MCF 10A (cell line): Measurements from ENCODE around the gene ZNF765. TPM values are rescaled to one million over a fixed set of nuclear protein-coding genes. Genes with fewer than 3 reads are reported as not detected.
"Not testable (repeated sequence)": the region's sequence is repeated elsewhere in the genome, so short reads cannot be mapped to it uniquely, and the experiment has no call there.

Experiments
- Bru-seq: library from RNA; stranded (reverse); fragments of 400-500 nt; gene quantifications from one replicate; lab custom pipeline; 2021; lab: Mats Ljungman, UMichigan
- BruChase-seq, 2 experiments: library from RNA; stranded (reverse); fragments of 400-500 nt; gene quantifications; one replicate each; lab custom pipeline; 2021; lab: Mats Ljungman, UMichigan
- BruUV-seq: library from RNA; stranded (reverse); fragments of 400-500 nt; replicated peaks from 2 replicates; lab custom pipeline; 2021; lab: Mats Ljungman, UMichigan
- CTCF ChIA-PET: fragments of 300-600 bp; sonication (Branson Sonifier 250); formaldehyde crosslinking; extraction: SDS; loops from one replicate; lab custom pipeline; 2021; ENCODE audit warnings: antibody characterized with exemption, inconsistent platforms; lab: Yijun Ruan, JAX
- POLR2A ChIA-PET: fragments of 300-600, 350-650 bp; sonication (Branson Sonifier 250); formaldehyde crosslinking; extraction: SDS; loops from one replicate; lab custom pipeline; 2020; ENCODE audit warnings: antibody characterized with exemption, inconsistent platforms; lab: Yijun Ruan, JAX
- DNase-seq: peaks from one replicate; pipeline ENCODE4 v3.0.0-alpha.2; 2018; ENCODE audit not compliant: unreplicated experiment
- H3K27ac Mint-ChIP-seq: one replicate; pipeline ENCODE4 v1.8.0; 2022; ENCODE audit warnings: mild to moderate bottlenecking, low read depth, mixed read lengths; ENCODE audit not compliant: unreplicated experiment
- H3K27me3 Mint-ChIP-seq: one replicate; pipeline ENCODE4 v1.8.0; 2022; ENCODE audit warnings: mixed read lengths; ENCODE audit not compliant: insufficient read depth, unreplicated experiment
- H3K36me3 Mint-ChIP-seq: one replicate; pipeline ENCODE4 v1.8.0; 2022; ENCODE audit warnings: mild to moderate bottlenecking, moderate library complexity, mixed read lengths; ENCODE audit not compliant: insufficient read depth, unreplicated experiment
- H3K4me1 Mint-ChIP-seq: one replicate; pipeline ENCODE4 v1.8.0; 2022; ENCODE audit warnings: mixed read lengths; ENCODE audit not compliant: insufficient read depth, unreplicated experiment
- H3K4me3 Mint-ChIP-seq: one replicate; pipeline ENCODE4 v1.8.0; 2022; ENCODE audit warnings: mild to moderate bottlenecking, moderate library complexity, mixed read lengths; ENCODE audit not compliant: unreplicated experiment
- H3K9me3 Mint-ChIP-seq: one replicate; pipeline ENCODE4 v1.8.0; 2022; ENCODE audit warnings: mixed read lengths; ENCODE audit not compliant: unreplicated experiment
- intact Hi-C: fragments of 100-400 bp; cut with micrococcal nuclease; formaldehyde crosslinking; loops from 2 replicates; pipeline ENCODE4 v1.14.1; 2022
- long read RNA-seq: library from polyadenylated mRNA; stranded (forward); transcript quantifications from one replicate; pipeline ENCODE4 v2.0.0, GENCODE V29; 2022
- total RNA-seq: library from RNA; stranded (reverse); gene quantifications from 2 replicates; pipeline ENCODE4 v1.2.3, GENCODE V29; 2022
- TF ChIP-seq, protein P1 (sequence below): fragments of 200-600 bp; IDR thresholded peaks from one replicate; pipeline ENCODE4 v1.8.0; 2022; ENCODE audit warnings: antibody characterized with exemption, mild to moderate bottlenecking; ENCODE audit not compliant: unreplicated experiment

Gene ZNF765
- 5.0 and 5.2 TPM in 2 replicates for total RNA-seq
- percentile 56 among the genes with signal in this experiment for Bru-seq, nascent RNA
- BruChase-seq, experiment 1, labeled RNA remaining after a 6-hour chase: percentile 74 among the genes with signal in this experiment
- BruChase-seq, experiment 2, labeled RNA remaining after a 2-hour chase: percentile 68 among the genes with signal in this experiment
- long read RNA-seq, full-length matches to known transcripts: 3 of 3 reads
- long read RNA-seq, partial matches to known transcripts: 0 of 3 reads
- long read RNA-seq, other reads (novel, unspliced or antisense): 0 of 3 reads

DNA sequence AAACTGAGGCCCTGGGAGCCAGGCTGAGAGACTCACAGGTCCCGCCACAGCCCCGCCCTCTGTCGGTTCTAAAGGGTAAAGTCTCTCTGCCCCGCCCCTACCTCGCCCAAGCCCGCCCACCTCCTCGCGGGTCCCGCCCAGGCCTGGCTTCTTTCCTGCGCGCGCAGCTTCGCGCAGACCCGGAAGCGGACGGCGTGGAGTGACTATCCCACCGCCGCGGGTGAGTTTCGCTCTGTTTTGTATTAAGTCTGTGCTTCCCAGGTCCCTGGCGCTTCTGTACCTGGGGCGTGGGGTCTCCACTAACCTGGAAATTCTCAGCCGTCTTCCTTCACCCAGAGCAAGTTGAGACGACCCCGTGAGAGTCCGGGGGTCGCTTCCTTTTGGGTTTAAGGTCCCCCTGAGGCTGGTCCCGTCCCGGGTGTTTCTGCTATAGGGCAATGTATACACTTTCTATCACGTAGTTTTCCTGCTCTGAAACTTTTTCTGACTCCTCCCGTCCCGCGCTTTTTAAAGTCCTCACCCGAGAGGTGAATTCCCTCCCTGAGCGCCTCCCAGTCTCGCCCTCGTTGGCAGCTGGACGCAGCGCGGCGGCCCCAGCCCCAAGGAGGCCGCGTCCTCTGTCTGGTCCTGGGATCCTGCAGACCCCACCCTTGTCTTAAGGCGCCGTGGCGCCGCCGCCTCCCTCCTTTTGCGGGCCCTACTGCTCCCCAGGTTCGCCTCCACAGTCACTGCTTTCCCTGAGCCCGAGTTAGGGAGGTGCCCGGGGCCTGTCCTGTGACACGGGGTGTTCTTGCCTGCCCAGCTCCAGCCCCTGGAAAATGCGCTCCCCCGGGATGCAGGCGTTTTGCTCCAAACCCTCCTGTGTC, at the start of gene ZNF765:
ZNF765 (plus strand) TSS at position 176 of the 866 bp plus-strand sequence. CDS start 2,867 bp downstream, outside the sequence.
- BruUV-seq: TSS peak; percentile 66
- peaks cover 25% of the 10 kb centered on the region for H3K36me3 Mint-ChIP-seq
- H3K27ac Mint-ChIP-seq: peak within 1 kb of the TSS; percentile 79
- H3K9me3 Mint-ChIP-seq: peaks cover 5% of the 10 kb centered on the region
- peak; percentile 94 for DNase-seq
- peaks cover 9% of the 10 kb centered on the region for H3K4me1 Mint-ChIP-seq
- TF ChIP-seq, protein P1, sequence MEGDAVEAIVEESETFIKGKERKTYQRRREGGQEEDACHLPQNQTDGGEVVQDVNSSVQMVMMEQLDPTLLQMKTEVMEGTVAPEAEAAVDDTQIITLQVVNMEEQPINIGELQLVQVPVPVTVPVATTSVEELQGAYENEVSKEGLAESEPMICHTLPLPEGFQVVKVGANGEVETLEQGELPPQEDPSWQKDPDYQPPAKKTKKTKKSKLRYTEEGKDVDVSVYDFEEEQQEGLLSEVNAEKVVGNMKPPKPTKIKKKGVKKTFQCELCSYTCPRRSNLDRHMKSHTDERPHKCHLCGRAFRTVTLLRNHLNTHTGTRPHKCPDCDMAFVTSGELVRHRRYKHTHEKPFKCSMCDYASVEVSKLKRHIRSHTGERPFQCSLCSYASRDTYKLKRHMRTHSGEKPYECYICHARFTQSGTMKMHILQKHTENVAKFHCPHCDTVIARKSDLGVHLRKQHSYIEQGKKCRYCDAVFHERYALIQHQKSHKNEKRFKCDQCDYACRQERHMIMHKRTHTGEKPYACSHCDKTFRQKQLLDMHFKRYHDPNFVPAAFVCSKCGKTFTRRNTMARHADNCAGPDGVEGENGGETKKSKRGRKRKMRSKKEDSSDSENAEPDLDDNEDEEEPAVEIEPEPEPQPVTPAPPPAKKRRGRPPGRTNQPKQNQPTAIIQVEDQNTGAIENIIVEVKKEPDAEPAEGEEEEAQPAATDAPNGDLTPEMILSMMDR: peak; percentile 49
- ChIA-PET POLR2A (interaction anchor here (0.5 to 2.0 kb wide), 12 partner anchors 13 to 526 kb away, joined by 3 to 12 read pairs (median 4); partner anchors contain the start of genes ZNF761 and ZNF845), CTCF (interaction anchor here (0.5 to 0.6 kb wide), 3 partner anchors 29 to 156 kb away, joined by 3 to 4 read pairs (median 3); no protein-coding TSS in a partner anchor)
- intact Hi-C loops: loop anchor here (2.0 kb wide), 1 partner anchor 30 kb away; the partner anchor contains the start of gene ZNF525
- peak within 1 kb of the TSS; percentile 79 for H3K4me3 Mint-ChIP-seq
- H3K27me3 Mint-ChIP-seq: no peaks in the 10 kb centered on the region

DNA sequence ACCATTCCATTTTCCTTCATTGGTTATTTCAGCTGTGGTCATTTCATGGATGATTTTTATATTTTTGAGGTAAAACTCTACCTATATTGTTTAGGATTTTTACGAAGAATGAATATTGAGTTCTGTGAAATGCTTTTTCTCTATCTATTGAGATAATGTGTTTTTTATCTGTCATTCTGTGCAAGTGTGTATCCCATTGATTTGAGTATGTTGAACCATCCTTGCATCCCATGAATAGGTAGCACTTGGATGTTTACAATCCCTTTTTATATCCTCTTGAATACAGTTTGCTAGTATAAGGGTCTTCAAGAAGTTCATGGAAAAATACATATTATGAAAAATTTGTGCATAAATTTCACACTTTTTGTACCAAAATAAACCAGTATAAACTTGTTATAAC, 39.2 kb upstream of the ZNF765 start:
- H3K27me3 Mint-ChIP-seq: no peaks in the 10 kb centered on the region
- CTCF ChIA-PET: no interaction called here
- POLR2A ChIA-PET: no interaction called here
- DNase-seq: no peak
- H3K9me3 Mint-ChIP-seq: peaks cover 27% of the 10 kb centered on the region
- no peak overlapping the region for H3K27ac Mint-ChIP-seq
- H3K4me3 Mint-ChIP-seq: no peak overlapping the region
- intact Hi-C loops: no loop called here
- TF ChIP-seq, protein P1: no peak
- H3K36me3 Mint-ChIP-seq: peaks cover 27% of the 10 kb centered on the region
- H3K4me1 Mint-ChIP-seq: no peaks in the 10 kb centered on the region
- BruUV-seq: no TSS peak

DNA sequence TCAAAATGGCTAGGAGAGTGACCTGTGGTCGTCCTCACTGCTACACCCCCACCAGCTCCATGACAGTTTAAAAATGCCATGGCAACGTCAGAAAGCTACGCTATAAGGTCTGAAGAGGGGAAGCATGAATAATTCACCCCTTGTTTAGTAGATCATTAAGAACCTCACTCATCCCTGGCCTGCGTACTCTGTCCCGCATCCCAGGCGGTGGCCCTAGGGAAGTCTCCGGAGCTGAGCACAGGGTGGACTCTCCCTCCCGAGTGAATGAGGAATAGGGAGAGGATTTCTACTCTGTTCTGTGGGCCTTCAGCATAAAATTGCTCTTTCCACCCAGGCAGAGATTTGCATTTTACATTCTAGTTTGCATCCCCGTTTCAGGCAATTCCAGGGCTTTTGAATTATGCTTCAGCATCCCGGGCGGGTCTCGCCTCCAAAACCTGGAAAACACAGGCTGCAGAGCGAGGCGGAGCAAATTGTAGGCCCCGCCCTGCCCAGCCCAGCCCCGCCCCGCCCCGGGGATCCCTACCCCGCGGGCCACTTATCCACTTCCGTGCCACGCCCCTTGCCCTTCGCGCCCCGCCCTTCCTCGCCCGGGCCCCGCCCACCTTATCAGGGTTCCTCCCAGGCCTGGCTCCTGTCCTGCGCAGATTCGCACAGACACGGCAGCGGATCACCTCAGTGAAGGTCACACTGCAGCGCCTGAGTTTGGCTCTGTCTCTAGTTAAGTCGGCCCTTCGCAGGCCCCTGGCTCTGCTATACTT, 36.9 kb upstream of the ZNF765 start:
- POLR2A ChIA-PET: no interaction called here
- peaks cover 10% of the 10 kb centered on the region for H3K9me3 Mint-ChIP-seq
- no peak overlapping the region for H3K4me3 Mint-ChIP-seq
- H3K36me3 Mint-ChIP-seq: peaks cover 16% of the 10 kb centered on the region
- no peak overlapping the region for H3K27ac Mint-ChIP-seq
- CTCF ChIA-PET: interaction anchor here (0.9 kb wide), 1 partner anchor 29 kb away, joined by 3 read pairs; no protein-coding TSS in a partner anchor
- TF ChIP-seq, protein P1: no peak
- no peak for DNase-seq
- H3K27me3 Mint-ChIP-seq: no peaks in the 10 kb centered on the region
- H3K4me1 Mint-ChIP-seq: no peaks in the 10 kb centered on the region
- intact Hi-C loops: no loop called here
- no TSS peak for BruUV-seq

DNA sequence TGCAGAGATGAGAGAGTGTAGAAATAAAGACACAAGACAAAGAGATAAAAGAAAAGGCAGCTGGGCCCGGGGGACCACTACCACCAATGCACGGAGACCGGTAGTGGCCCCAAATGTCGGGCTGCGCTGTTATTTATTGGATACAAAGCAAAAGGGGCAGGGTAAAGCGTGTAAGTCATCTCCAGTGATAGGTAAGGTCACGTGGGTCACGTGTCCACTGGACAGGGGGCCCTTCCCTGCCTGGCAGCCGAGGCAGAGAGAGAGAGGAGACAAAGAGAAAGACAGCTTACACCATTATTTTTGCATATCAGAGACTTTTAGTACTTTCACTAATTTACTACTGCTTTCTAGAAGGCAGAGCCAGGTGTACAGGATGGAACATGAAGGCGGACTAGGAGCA, 34.9 kb upstream of the ZNF765 start:
- CTCF ChIA-PET: interaction anchor here (0.6 to 1.2 kb wide), 3 partner anchors 53 to 248 kb away, joined by 3 read pairs; no protein-coding TSS in a partner anchor
- H3K27ac Mint-ChIP-seq, H3K4me1 Mint-ChIP-seq, intact Hi-C loops, H3K4me3 Mint-ChIP-seq, BruUV-seq, H3K9me3 Mint-ChIP-seq, H3K27me3 Mint-ChIP-seq, POLR2A ChIA-PET, DNase-seq: not testable (repeated sequence)
- peaks cover 16% of the 10 kb centered on the region for H3K36me3 Mint-ChIP-seq
